Neural crest cell (in vitro differentiated cells): ENCODE measurements around the gene ATG7. TPM values are rescaled to one million over a fixed set of nuclear protein-coding genes. Genes with fewer than 3 reads are reported as not detected.

Experiments
- DNase-seq: peaks from one replicate; pipeline ENCODE4 v3.0.0; 2021; ENCODE audit warnings: low read depth, mixed read lengths, low spot score
- H3K27ac Mint-ChIP-seq: one replicate; pipeline ENCODE4 v1.8.0; 2021; ENCODE audit warnings: mild to moderate bottlenecking, mixed read lengths; ENCODE audit not compliant: unreplicated experiment
- H3K27me3 Mint-ChIP-seq: 2 replicates; pipeline ENCODE4 v1.8.0; 2021; ENCODE audit warnings: low read depth, mild to moderate bottlenecking, mixed read lengths
- H3K36me3 Mint-ChIP-seq: 2 replicates; pipeline ENCODE4 v1.8.0; 2021; ENCODE audit warnings: low read depth, mild to moderate bottlenecking, mixed read lengths
- H3K4me1 Mint-ChIP-seq: 2 replicates; pipeline ENCODE4 v1.8.0; 2021; ENCODE audit warnings: mixed read lengths
- H3K4me3 Mint-ChIP-seq: one replicate; pipeline ENCODE4 v1.8.0; 2021; ENCODE audit warnings: mild to moderate bottlenecking, mixed read lengths
- H3K9me3 Mint-ChIP-seq: 2 replicates; pipeline ENCODE4 v1.8.0; 2021; ENCODE audit warnings: mixed read lengths
- total RNA-seq: library from RNA; stranded (reverse); gene quantifications from 2 replicates; pipeline ENCODE4 v1.2.1, GENCODE V29; 2021
- TF ChIP-seq, protein P1 (sequence below): fragments of 200-600 bp; sonication (generic); conservative IDR thresholded peaks from 2 replicates; pipeline ENCODE4 v1.5.0; 2021; ENCODE audit warnings: antibody characterized with exemption, mild to moderate bottlenecking

ATG7 gene
- total RNA-seq, 1 donor from 2014 or later, result 29.6 TPM

- H3K9me3 Mint-ChIP-seq, result peaks cover 30% of the 10 kb centered on the region
- H3K27ac Mint-ChIP-seq, result no peak overlapping the region
- TF ChIP-seq, protein P1, sequence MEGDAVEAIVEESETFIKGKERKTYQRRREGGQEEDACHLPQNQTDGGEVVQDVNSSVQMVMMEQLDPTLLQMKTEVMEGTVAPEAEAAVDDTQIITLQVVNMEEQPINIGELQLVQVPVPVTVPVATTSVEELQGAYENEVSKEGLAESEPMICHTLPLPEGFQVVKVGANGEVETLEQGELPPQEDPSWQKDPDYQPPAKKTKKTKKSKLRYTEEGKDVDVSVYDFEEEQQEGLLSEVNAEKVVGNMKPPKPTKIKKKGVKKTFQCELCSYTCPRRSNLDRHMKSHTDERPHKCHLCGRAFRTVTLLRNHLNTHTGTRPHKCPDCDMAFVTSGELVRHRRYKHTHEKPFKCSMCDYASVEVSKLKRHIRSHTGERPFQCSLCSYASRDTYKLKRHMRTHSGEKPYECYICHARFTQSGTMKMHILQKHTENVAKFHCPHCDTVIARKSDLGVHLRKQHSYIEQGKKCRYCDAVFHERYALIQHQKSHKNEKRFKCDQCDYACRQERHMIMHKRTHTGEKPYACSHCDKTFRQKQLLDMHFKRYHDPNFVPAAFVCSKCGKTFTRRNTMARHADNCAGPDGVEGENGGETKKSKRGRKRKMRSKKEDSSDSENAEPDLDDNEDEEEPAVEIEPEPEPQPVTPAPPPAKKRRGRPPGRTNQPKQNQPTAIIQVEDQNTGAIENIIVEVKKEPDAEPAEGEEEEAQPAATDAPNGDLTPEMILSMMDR, result no peak
Observed at GRCh38 chr3:11413071-11413470, 140.9 kb downstream of the ATG7 start.

DNA sequence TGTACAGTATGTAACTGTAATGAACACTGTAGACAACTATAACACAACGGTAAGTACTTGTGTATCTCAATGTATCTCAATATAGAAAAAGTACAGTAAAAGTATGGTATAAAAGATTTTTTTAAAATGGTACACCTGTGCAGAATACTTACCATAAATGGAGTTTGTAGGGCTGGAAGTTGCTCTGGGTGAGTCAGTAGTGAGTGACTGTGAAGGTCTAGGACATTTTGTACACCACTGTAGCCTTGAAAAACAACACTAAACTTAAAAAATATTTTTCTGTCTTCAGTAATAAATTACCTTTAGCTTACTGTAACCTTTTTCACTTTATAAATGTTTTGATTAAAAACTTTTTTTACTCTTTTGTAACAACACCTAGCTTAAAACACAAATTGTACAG is 142.9 kb downstream of the ATG7 start:
- TF ChIP-seq, protein P1, result no peak
- peaks cover 13% of the 10 kb centered on the region for H3K9me3 Mint-ChIP-seq
- H3K27ac Mint-ChIP-seq, result no peak overlapping the region
- H3K27me3 Mint-ChIP-seq, result no peaks in the 10 kb centered on the region
- no peaks in the 10 kb centered on the region for H3K4me1 Mint-ChIP-seq
- DNase-seq, result no peak
- H3K36me3 Mint-ChIP-seq, result peaks cover 19% of the 10 kb centered on the region
- H3K4me3 Mint-ChIP-seq, result no peak overlapping the region

More at GRCh38 chr3:11413071-11413470, 140.9 kb downstream of the ATG7 start:
- no peak for DNase-seq
- H3K4me3 Mint-ChIP-seq, result no peak overlapping the region
- H3K36me3 Mint-ChIP-seq, result peaks cover 38% of the 10 kb centered on the region
- H3K4me1 Mint-ChIP-seq, result no peaks in the 10 kb centered on the region
- H3K27me3 Mint-ChIP-seq, result no peaks in the 10 kb centered on the region

GRCh38 chr3:11420066-11420465 is 147.9 kb downstream of the ATG7 start:
- TF ChIP-seq, protein P1, result no peak
- H3K36me3 Mint-ChIP-seq, result no peaks in the 10 kb centered on the region

DNA sequence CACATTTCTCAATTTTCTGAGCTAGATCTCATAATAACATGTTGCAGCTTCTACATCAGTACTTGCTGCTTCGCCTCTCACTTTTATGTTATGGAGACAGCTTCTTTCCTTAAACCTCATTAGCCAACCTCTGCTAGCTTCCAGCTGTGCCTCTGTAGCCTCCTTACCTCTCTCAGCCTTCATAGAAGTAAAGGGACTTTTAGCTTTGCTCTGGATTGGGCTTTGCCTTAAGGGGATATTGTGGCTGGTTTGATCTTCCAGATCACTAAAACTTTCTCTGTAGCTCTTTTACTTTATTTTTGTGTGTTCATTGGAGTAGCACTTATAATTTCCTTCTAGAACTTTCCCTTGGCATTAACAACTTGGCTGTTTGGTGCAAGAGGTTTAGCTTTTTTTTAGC is 150.1 kb downstream of the ATG7 start:
- no peaks in the 10 kb centered on the region for H3K27me3 Mint-ChIP-seq
- peak overlapping the region; percentile 22 for H3K27ac Mint-ChIP-seq

More at GRCh38 chr3:11420066-11420465, 147.9 kb downstream of the ATG7 start:
- DNase-seq, result no peak
- no peaks in the 10 kb centered on the region for H3K9me3 Mint-ChIP-seq
- H3K27ac Mint-ChIP-seq, result no peak overlapping the region
- H3K4me1 Mint-ChIP-seq, result peaks cover 24% of the 10 kb centered on the region
- no peaks in the 10 kb centered on the region for H3K27me3 Mint-ChIP-seq
- no peak overlapping the region for H3K4me3 Mint-ChIP-seq

GRCh38 chr3:11423868-11424267 is 151.7 kb downstream of the ATG7 start:
- Mint-ChIP-seq H3K36me3 (peaks cover 3% of the 10 kb centered on the region), H3K27me3 (no peaks in the 10 kb centered on the region), H3K9me3 (no peaks in the 10 kb centered on the region), H3K27ac (peak overlapping the region; percentile 15), H3K4me3 (no peak overlapping the region), H3K4me1 (peaks cover 37% of the 10 kb centered on the region)
- DNase-seq, result no peak
- TF ChIP-seq, protein P1, result no peak

More for the DNA sequence above, 150.1 kb downstream of the ATG7 start:
- no peak overlapping the region for H3K4me3 Mint-ChIP-seq
- H3K36me3 Mint-ChIP-seq, result peaks cover 3% of the 10 kb centered on the region
- no peak for DNase-seq
- H3K9me3 Mint-ChIP-seq, result no peaks in the 10 kb centered on the region
- TF ChIP-seq, protein P1, result no peak
- peaks cover 29% of the 10 kb centered on the region for H3K4me1 Mint-ChIP-seq
